GM12891 (cell line): ENCODE results near the gene IQGAP2.

Experiments used
- PAX5 ChIP-seq: IDR thresholded peaks from 2 replicates; pipeline ENCODE4 v1.6.1; 2011; ENCODE audit warnings: low read length, moderate library complexity, mild to moderate bottlenecking; ENCODE audit not compliant: insufficient read depth, severe bottlenecking
- POLR2A ChIP-seq: IDR thresholded peaks from 2 replicates; pipeline ENCODE4 v1.6.1; 2011; ENCODE audit warnings: low read depth, low read length, control low read depth
- POLR2AphosphoS5 ChIP-seq: IDR thresholded peaks from 2 replicates; pipeline ENCODE4 v1.6.1; 2011; ENCODE audit warnings: low read depth, low read length, control low read depth
- POU2F2 ChIP-seq: IDR thresholded peaks from 2 replicates; pipeline ENCODE4 v1.6.1; 2011; ENCODE audit warnings: low read depth, mild to moderate bottlenecking, control low read depth, low read length, moderate library complexity
- SPI1 ChIP-seq: IDR thresholded peaks from 2 replicates; pipeline ENCODE4 v1.6.1; 2011; ENCODE audit warnings: low read depth, low read length, control low read depth
- TAF1 ChIP-seq: IDR thresholded peaks from 2 replicates; pipeline ENCODE4 v1.6.1; 2011; ENCODE audit warnings: low read depth, low read length, control low read depth

DNA sequence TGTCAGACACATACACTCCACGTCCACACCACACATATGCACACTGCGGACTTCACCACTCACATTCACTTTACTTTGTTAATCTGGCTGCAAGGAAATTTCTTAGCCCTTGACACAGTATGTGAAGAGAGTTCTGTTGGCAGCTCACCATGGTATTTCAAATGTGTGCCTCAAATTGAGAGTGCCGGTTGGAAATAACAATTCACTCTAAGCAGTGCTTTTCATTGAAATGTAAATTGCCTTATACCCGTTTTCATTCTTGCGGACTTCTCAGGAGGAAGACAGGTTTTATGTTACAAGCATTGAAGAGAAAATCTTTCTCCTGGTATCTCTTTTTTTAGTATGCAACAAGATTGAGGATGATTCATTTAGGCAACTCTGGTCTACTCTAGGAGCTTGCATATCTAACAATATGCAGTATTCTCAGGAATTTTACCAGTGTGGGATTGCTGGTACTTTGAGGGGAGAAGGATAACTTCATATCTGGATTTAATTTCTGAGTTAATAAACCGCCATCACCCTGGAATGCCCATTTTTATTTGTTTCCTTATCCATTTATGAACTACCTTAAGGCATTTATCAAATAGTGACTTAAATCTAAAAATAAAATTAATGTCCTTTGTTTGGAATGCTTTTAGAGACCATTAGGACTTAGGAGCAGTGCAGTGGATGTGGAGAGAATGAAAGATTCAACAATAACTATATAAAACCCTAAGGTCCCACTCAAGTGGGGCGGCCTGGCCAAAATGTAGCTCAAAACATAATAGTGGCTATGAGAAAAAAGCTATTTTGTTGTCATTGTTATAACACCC, 87.0 kb downstream of the IQGAP2 start:
- TF ChIP-seq POLR2A (no peak), POLR2AphosphoS5 (no peak), TAF1 (no peak), SPI1 (no peak), POU2F2 (no peak), PAX5 (no peak)
